Erythroblast (primary cell): Measurements from ENCODE around the gene TSPAN2.

ENCODE experiments used
- GATA1 ChIP-seq: IDR thresholded peaks from 2 replicates; pipeline ENCODE4 v1.6.1; 2011; ENCODE audit warnings: low read depth, mild to moderate bottlenecking, control low read depth, low read length, moderate library complexity
- POLR2A ChIP-seq: IDR thresholded peaks from 2 replicates; pipeline ENCODE4 v1.6.1; 2011; ENCODE audit warnings: mild to moderate bottlenecking, low read length

- TF ChIP-seq POLR2A (no peak), GATA1 (no peak)
These were observed 3.0 kb downstream of the TSPAN2 start for GRCh38 chr1:115086176-115086830.
